NCI-H2227 (cell line): ENCODE data around the gene FNDC3A.
A peak's percentile ranks its signal among the peaks of the same experiment; 100 is the strongest.

ENCODE experiments used
- DNase-seq: peaks from one replicate; lab custom pipeline; 2025; ENCODE audit not compliant: unreplicated experiment; lab: John Stamatoyannopoulos, UW

The FNDC3A gene

DNA sequence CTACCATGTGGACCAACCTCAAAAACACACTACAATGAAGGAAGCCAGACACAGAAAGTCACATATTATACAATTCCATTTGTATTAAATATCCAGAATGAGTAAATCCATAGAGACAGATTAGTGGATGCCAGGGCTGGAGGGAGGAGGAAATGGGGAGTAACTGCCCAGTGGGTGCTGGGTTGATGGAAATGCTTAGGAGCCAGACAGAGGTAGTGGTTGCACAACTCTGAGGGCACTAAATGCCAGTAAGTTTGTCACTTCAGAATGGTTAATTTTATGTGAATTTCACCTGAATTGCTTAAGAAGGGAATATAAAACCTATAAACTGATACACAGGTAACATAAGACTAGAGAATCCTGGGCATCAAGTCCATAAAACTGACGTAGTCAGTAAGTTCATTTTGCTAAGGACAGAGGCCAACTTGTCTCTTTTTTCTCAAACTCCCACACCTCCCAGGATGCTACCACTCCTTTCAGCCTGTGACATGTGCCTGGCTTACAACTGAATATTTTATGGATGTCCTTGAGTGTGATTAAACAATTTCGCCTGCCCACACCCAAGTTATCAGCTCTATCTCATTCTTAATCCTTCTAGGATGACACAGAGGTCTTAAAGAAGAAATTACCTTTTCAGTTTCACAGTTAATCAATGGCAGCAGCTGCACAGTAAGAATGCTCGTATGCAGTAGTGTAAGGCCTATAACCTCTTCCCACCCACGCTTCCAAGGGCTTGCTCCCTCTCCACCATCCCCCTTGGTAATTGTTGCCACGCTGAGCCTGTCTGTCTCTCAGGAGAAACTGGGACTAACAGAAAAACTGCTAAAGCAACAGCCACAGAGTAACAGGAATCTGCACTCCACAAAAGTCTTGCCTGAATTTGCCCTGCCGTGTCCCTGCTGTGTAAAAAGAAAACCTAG is 238.5 kb downstream of the FNDC3A start:
- DNase-seq: no peak

DNA sequence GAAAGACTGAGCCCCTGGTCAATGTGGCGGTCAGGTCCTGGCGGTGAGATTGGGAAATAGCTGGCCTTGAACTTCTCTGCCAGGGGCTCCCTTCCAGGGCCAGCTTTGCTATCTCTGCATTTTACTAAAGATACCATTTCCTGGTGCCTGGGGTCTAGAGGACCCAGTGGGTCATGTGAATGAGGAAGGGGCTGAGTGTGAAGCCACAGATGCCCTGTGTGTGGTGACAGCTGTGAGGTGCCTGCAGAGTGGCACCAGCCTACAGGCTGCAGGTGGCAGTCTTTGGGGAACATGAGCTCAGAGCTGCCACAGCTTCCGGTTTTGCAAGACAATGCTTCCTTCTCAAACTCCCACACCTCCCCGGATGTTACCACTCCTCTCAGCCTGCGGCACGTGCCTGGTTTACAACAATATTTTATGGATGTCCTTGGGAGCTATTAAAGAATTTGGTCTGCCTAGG is 239.2 kb downstream of the FNDC3A start:
- DNase-seq: no peak

GRCh38 chr13:49216334-49216733 is 240.6 kb downstream of the FNDC3A start:
- no peak for DNase-seq

DNA sequence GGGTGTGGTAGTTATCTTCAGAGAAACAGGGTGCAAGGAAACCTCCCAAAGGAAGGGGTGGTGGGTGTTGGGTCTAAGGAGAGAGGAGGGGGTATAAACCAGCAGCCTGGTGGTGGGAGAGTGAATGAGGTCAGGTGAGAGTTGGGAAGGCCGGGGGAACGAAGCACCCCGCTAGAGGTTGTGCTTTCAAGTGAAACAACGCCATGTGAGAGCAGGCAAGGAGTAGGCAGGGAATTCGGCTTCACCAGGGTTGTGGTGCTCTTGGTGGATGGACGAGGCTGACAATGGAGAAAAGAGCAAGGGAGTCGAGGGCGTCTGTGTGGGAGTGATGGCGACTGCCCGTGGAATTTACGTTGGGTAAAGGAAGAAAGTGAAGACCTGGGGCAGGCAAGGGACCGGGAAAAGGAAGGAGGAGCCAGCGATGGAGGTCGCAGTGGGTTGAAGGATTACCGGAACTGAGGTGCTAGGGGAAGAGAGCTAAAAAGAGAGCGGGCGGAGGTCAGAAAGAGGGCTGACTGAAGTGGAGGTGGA is 242.3 kb downstream of the FNDC3A start:
- DNase-seq: no peak

GRCh38 chr13:49218493-49219051 is 242.9 kb downstream of the FNDC3A start:
- no peak for DNase-seq

DNA sequence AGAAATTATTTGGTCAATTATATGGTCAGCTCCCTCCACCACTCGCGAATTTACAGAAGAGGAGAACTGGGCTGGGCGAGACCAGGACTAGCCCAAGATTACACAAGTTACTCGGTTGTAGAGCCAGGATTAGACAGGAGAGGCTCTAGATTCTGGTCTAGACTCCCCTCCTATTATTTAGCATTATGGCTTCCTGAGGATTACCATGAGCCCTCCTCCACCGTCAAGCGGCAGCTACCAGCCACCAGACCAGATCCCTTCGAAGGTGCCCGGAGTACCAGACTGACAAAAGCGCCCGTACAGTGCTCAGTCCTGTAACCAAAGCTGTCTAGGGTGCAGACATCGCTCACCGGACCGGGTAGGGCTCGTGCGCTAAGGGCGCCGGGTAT is 243.9 kb downstream of the FNDC3A start:
- DNase-seq: no peak

DNA sequence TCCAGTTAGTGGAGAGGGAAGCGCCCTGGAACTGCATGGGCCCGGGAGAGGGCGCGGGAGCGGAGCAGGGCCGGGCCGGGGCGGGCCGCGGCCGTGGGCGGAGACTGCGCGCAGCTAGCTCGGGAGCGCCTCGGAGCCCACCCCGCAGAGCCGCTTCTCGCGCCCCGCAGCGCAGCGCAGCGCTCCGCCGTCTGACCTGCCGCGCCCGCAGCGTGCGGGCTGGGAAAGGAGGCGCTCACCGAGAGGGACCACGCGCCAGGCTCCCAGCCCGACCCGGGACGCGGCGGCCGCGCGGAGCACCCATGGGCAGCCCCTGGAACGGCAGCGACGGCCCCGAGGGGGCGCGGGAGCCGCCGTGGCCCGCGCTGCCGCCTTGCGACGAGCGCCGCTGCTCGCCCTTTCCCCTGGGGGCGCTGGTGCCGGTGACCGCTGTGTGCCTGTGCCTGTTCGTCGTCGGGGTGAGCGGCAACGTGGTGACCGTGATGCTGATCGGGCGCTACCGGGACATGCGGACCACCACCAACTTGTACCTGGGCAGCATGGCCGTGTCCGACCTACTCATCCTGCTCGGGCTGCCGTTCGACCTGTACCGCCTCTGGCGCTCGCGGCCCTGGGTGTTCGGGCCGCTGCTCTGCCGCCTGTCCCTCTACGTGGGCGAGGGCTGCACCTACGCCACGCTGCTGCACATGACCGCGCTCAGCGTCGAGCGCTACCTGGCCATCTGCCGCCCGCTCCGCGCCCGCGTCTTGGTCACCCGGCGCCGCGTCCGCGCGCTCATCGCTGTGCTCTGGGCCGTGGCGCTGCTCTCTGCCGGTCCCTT is 244.5 kb downstream of the FNDC3A start, which contains the start of gene MLNR:
MLNR (plus strand) TSS at position 303 of the 820 bp plus-strand sequence; CDS start at position 303, 0 bp downstream.
- peak; percentile 52 for DNase-seq

GRCh38 chr13:49220856-49221589 is 245.3 kb downstream of the FNDC3A start:
- DNase-seq: peak; percentile 27

DNA sequence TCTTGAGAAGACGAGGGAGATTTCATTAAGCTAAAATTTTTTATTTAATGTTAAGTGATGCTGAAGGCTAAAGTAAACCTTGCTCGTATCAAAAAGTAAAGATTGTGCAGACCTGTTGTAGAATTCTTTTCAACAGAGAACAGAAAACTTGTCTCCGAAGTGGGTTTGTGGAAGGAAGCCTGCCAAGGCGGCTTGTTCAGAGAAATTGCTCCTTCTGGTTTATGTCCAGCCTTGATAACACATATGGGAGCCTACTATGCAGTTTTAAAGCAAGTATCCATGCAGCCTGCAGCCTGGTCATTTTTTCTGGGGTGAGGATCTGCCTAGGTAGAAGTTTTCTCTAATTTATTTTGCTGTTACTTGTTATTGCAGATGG is 245.9 kb downstream of the FNDC3A start:
- no peak for DNase-seq

GRCh38 chr13:49225223-49226042 is 249.7 kb downstream of the FNDC3A start:
- DNase-seq: no peak

DNA sequence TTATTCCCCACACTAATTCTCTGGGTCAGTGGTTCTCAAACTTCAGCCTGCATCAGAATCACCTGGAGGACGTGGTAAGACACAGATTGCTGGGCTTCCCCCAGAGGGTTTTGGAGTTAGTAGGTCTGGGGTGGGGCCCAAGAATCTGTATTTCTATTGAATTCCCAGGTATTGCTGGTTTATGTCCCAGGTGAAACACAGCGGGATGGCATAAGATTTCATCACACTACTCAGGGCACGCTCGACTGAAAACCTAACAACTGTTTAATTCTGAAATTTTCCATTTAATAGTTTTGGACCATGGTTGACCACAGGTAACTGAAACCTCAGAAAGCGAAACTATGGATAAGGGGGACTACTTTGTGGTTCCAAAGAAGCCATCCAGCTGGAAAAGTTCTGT is 250.9 kb downstream of the FNDC3A start:
- no peak for DNase-seq

DNA sequence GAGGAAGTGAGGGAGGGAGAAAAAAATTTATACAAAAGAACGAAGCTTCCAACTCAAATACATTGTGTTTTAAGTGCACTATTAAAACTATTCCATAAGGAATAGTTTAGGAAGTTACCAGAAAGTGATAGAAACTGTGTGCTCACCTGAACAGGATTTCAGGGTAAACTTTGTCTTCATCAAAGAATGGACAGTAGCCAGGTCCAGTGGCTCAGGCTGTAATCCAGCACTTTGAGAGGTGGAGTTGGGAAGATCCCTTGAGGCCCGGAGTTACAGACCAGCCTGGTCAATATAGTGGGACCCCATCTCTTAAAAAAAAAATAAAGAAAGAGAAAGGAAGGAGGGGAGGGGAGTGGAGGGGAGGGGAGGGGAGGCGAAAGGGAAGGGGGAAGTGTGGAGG is 259.0 kb downstream of the FNDC3A start:
- no peak for DNase-seq

- DNase-seq: no peak
Observed at GRCh38 chr13:49235856-49236431, 260.2 kb downstream of the FNDC3A start.

DNA sequence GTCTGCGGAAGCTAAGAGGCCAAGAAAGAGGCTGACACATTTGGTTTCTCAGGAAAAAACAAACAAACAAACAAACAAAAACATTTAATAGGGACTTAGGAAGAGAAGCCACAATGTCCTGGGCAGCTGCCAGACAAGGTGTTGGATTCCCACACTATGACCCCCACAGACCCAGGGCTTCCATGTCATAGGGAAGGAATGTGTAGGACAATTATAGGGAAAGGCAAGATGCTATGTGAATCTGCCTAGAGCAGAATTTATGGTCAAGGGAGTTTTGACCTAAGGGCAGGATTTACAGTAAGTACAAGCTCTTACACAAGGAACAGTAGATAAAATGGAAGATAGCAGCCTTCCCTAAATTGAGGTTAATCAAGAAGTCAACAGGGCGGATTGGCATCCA is 262.9 kb downstream of the FNDC3A start:
- DNase-seq: no peak

DNA sequence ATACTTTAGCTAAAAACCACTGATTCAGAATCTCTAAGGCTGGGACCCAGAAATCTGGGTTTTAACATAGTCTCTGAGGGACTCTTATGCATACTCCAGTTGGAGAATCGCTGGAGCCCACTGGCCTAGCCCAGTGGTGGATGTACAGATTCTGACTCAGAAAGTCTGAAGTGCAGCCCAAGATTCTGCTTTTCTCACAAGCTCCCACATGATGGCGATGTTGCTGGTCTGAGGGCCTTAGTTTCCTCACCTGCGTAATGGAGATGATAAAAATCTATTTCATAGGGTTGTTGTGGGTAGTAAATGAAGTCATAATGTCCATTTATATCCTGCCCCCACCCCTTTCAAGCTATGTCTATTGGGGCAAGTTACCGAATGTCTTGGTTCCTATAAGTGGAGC is 264.3 kb downstream of the FNDC3A start:
- DNase-seq: peak; percentile 4

GRCh38 chr13:49241296-49241695 is 265.6 kb downstream of the FNDC3A start:
- DNase-seq: no peak

DNA sequence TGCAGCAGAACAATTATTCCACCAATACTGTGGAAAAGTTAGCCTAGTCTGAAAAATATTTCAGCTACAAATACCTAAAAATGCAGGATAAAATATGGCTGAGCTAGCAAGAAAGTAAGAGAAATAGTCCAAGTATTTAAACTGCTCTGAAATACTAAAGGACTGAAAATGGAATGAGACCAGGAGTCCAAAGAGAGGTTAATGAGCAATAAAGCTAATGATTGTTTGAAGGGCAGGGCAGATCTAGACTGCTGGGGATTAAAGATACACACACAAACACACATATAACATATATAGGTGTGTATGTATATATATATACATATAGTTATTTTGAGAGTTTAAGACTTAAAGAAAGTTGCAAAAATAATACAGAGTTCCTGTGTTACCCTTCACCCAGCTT is 269.4 kb downstream of the FNDC3A start:
- no peak for DNase-seq

DNA sequence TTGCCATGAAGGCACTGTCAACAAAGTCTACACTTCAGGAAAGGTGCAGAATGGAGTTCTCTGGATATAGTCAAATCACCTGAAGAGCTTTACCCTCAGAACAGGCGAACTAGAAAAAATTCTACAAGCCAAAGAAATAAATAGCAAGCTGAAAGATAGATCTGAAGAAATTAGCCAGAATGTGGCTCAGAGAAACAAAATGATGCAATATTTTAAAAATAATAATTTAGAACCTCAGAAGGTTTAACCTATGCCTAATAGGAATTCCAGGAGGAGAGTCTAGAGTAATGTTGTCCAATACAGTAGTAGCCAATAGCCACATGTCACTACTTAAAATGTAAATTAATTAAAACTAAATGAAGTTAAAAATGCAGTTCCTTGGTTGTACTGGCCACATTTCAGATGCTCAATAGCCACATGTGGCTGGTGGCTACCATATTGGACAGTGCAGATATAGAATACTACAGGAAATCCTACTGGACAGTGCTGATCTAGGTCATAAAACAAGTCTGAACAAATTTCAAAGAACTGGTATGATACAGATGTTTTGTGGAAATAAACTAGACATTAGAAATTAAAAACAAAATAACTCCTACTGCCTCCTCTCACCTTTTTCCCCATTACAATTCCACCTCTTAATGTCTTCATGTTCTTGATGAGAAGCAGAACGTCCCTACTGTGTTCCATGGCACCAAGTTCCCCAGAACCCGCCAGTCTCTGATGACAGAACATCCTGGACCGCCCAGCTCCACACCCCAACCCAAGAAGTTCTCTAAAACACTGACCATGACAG is 271.3 kb downstream of the FNDC3A start:
- no peak for DNase-seq
